Activated T-cell treated with anti-CD3 and anti-CD28 coated beads for 24 hours (primary cell): ENCODE results near the gene PILRB.

Experiments used
- DNase-seq: peaks from one replicate; pipeline ENCODE4 v3.0.0-alpha.2; 2020; ENCODE audit warnings: low read depth

Gene PILRB

GRCh38 chr7:100407285-100408180 is 49.6 kb downstream of the PILRB start:
- peak; percentile 23 for DNase-seq

DNA sequence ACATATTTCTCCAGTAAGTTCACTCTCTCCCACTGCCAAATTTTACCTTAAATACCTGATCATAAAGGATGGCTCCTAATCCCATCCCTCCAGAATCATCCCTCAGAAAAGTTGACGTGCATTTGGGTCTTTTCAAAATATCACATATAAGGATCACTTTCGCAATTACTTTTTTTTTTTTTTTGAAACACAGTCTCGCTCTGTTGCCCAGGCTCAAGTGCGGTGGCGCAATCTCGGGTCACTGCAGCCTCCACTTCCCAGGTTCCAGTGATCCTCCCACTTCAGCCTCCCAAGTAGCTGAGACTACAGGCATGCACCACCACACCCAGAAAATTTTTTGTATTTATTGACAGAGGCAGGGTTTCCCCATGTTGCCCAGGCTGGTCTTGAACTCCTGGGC is 53.2 kb downstream of the PILRB start:
- no peak for DNase-seq

- DNase-seq: no peak
Observed at GRCh38 chr7:100413346-100413745, 55.4 kb downstream of the PILRB start.

- DNase-seq: no peak
Observed at GRCh38 chr7:100413889-100414288, 56.0 kb downstream of the PILRB start.

DNA sequence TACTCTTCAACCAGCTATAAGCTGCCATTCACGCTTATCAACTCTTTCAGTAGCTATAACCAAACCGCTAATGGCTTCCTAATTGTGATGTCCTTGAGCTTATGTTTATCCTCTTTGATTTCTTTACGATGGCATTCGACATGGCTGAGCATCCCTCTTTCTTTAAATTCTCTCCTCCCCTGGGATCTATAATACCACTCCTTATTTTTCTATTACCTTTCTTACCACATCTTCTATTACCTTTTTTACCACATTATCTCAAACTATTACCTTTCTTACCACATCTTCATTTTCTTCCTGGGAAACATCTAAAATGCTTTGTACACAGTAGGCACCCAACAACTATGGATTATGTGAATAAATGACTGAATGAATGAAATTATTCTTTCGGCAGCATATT is 57.5 kb downstream of the PILRB start:
- no peak for DNase-seq
